ENCODE results near the gene LRRC26. TPM values are rescaled to one million over a fixed set of nuclear protein-coding genes. Genes with fewer than 3 reads are reported as not detected.
A peak's percentile ranks its signal among the peaks of the same experiment; 100 is the strongest.

The LRRC26 gene
- total RNA-seq, 2 experiments from 2014 or later: not detected

GRCh38 chr9:137147091-137147792, 22.6 kb downstream of the LRRC26 start:
- Mint-ChIP-seq H3K27ac (no peak overlapping the region), H3K27me3 (peaks cover 30% of the 10 kb centered on the region), H3K4me3 (no peak overlapping the region), H3K4me1 (no peaks in the 10 kb centered on the region), H3K9me3 (no peaks in the 10 kb centered on the region), H3K36me3 (no peaks in the 10 kb centered on the region)
- DNase-seq: no peak

- no peak overlapping the region for H3K27ac Mint-ChIP-seq
- no peak overlapping the region for H3K4me3 Mint-ChIP-seq
- H3K4me1 Mint-ChIP-seq: no peaks in the 10 kb centered on the region
- H3K36me3 Mint-ChIP-seq: no peaks in the 10 kb centered on the region
- no peak for DNase-seq
- peaks cover 38% of the 10 kb centered on the region for H3K27me3 Mint-ChIP-seq
- H3K9me3 Mint-ChIP-seq: no peaks in the 10 kb centered on the region
Observed at GRCh38 chr9:137146527-137146918, 23.3 kb downstream of the LRRC26 start.

GRCh38 chr9:137145731-137146526, 23.9 kb downstream of the LRRC26 start:
- no peaks in the 10 kb centered on the region for H3K36me3 Mint-ChIP-seq
- H3K9me3 Mint-ChIP-seq: no peaks in the 10 kb centered on the region
- no peak overlapping the region for H3K27ac Mint-ChIP-seq
- no peaks in the 10 kb centered on the region for H3K4me1 Mint-ChIP-seq
- no peak for DNase-seq
- no peak overlapping the region for H3K4me3 Mint-ChIP-seq
- peaks cover 42% of the 10 kb centered on the region for H3K27me3 Mint-ChIP-seq

GRCh38 chr9:137143459-137143858, 26.4 kb downstream of the LRRC26 start:
- H3K27me3 Mint-ChIP-seq: peaks cover 62% of the 10 kb centered on the region
- no peak overlapping the region for H3K4me3 Mint-ChIP-seq
- H3K9me3 Mint-ChIP-seq: no peaks in the 10 kb centered on the region
- H3K27ac Mint-ChIP-seq: no peak overlapping the region
- no peak for DNase-seq
- no peaks in the 10 kb centered on the region for H3K4me1 Mint-ChIP-seq
- H3K36me3 Mint-ChIP-seq: no peaks in the 10 kb centered on the region

- no peak overlapping the region for H3K4me3 Mint-ChIP-seq
- H3K36me3 Mint-ChIP-seq: no peaks in the 10 kb centered on the region
- H3K27ac Mint-ChIP-seq: no peak overlapping the region
- H3K9me3 Mint-ChIP-seq: no peaks in the 10 kb centered on the region
- H3K27me3 Mint-ChIP-seq: peaks cover 71% of the 10 kb centered on the region
- DNase-seq: no peak
- H3K4me1 Mint-ChIP-seq: peaks cover 2% of the 10 kb centered on the region
Observed at GRCh38 chr9:137141976-137142936, 27.6 kb downstream of the LRRC26 start.

GRCh38 chr9:137141050-137141810, 28.6 kb downstream of the LRRC26 start:
- H3K27me3 Mint-ChIP-seq: peaks cover 69% of the 10 kb centered on the region
- no peak overlapping the region for H3K27ac Mint-ChIP-seq
- no peak overlapping the region for H3K4me3 Mint-ChIP-seq

GRCh38 chr9:137140151-137141012, 29.5 kb downstream of the LRRC26 start:
- Mint-ChIP-seq H3K4me1 (peaks cover 2% of the 10 kb centered on the region), H3K9me3 (no peaks in the 10 kb centered on the region), H3K4me3 (no peak overlapping the region), H3K27me3 (peaks cover 75% of the 10 kb centered on the region), H3K36me3 (no peaks in the 10 kb centered on the region), H3K27ac (no peak overlapping the region)
- DNase-seq: no peak

More at GRCh38 chr9:137141050-137141810, 28.6 kb downstream of the LRRC26 start:
- H3K36me3 Mint-ChIP-seq: no peaks in the 10 kb centered on the region
- DNase-seq: no peak
- no peaks in the 10 kb centered on the region for H3K9me3 Mint-ChIP-seq
- H3K4me1 Mint-ChIP-seq: peaks cover 2% of the 10 kb centered on the region

- Mint-ChIP-seq H3K4me3 (no peak overlapping the region), H3K4me1 (peaks cover 2% of the 10 kb centered on the region), H3K9me3 (no peaks in the 10 kb centered on the region), H3K27me3 (peaks cover 78% of the 10 kb centered on the region), H3K36me3 (no peaks in the 10 kb centered on the region), H3K27ac (no peak overlapping the region)
- DNase-seq: no peak
Observed at GRCh38 chr9:137139468-137140150, 30.2 kb downstream of the LRRC26 start.

- Mint-ChIP-seq H3K9me3 (no peaks in the 10 kb centered on the region), H3K4me3 (no peak within 1 kb of the TSS), H3K4me1 (peaks cover 2% of the 10 kb centered on the region), H3K36me3 (no peaks in the 10 kb centered on the region), H3K27ac (no peak within 1 kb of the TSS), H3K27me3 (peaks cover 77% of the 10 kb centered on the region)
- DNase-seq: peak; percentile 54
Observed at GRCh38 chr9:137138722-137139467, 31.0 kb downstream of the LRRC26 start, which contains the start of gene GRIN1. TSS of gene GRIN1 (plus strand) at chr9:137139154. CDS start at chr9:137139487, 333 bp downstream.

GRCh38 chr9:137138058-137138721, 31.7 kb downstream of the LRRC26 start:
- no peaks in the 10 kb centered on the region for H3K9me3 Mint-ChIP-seq
- H3K4me1 Mint-ChIP-seq: peaks cover 2% of the 10 kb centered on the region
- H3K36me3 Mint-ChIP-seq: no peaks in the 10 kb centered on the region
- H3K27me3 Mint-ChIP-seq: peaks cover 74% of the 10 kb centered on the region
- H3K27ac Mint-ChIP-seq: no peak overlapping the region
- H3K4me3 Mint-ChIP-seq: no peak overlapping the region
- DNase-seq: no peak

- no peak overlapping the region for H3K4me3 Mint-ChIP-seq
- no peaks in the 10 kb centered on the region for H3K36me3 Mint-ChIP-seq
- H3K4me1 Mint-ChIP-seq: peaks cover 2% of the 10 kb centered on the region
- H3K27ac Mint-ChIP-seq: no peak overlapping the region
- H3K27me3 Mint-ChIP-seq: peaks cover 75% of the 10 kb centered on the region
- no peak for DNase-seq
- no peaks in the 10 kb centered on the region for H3K9me3 Mint-ChIP-seq
Observed at GRCh38 chr9:137136881-137137607, 32.8 kb downstream of the LRRC26 start.

Data from activated naive CD8-positive, alpha-beta T cell treated with anti-CD3 and anti-CD28 coated beads for 36 hours (primary cell).